Measurements from ENCODE around the gene EIF3K.
A peak's percentile ranks its signal among the peaks of the same experiment; 100 is the strongest.
"Not testable (repeated sequence)": the region's sequence is repeated elsewhere in the genome, so short reads cannot be mapped to it uniquely, and the experiment has no call there.

The EIF3K gene

DNA sequence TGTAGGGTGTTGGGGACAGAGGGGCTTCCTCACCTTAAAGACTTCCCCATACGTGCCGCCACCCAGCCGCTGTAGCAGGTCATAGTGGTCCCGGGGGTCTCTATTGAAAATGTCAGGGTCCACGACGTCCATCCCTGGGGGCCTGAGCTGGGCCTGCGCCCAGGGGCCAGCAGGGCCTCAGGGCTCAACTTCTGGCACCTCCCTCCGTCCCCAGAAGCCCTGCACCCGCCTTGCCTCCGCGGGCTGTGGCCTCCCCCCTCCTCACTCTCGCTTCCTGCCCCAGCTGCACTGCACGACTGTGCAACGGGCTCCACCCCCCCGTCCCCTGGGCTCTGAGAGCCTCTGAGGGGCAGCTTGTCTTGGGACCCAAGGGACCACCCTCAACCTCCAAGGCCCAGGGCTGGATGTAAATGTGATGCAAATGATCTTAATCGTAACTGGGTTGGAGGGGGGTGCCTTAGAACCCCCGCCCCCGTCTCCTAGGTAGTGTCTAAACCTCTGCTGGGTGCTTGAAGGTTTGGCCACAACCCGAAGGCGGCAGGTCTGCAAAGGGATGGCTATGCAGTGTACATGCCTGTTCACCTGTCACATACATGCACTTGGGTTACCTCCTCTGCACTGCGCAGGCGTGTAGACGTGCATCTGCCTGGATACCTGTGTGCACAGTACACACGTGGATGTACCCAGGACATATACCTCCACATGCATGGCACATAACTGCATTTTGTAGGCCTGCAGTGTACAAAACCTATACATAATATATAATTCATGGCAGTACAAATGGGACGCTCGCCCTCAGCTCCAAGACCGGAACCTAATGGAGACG lies 1.0 kb upstream of the EIF3K start, which contains the start of gene MAP4K1:
MAP4K1 (minus strand) TSS at position 190 of the 826 bp plus-strand sequence; CDS start at position 132, 58 bp downstream.
- DNase-seq (ENCODE audit: low read depth in 3 of 3), result peak; percentile 39 to 47 (median 45)

DNA sequence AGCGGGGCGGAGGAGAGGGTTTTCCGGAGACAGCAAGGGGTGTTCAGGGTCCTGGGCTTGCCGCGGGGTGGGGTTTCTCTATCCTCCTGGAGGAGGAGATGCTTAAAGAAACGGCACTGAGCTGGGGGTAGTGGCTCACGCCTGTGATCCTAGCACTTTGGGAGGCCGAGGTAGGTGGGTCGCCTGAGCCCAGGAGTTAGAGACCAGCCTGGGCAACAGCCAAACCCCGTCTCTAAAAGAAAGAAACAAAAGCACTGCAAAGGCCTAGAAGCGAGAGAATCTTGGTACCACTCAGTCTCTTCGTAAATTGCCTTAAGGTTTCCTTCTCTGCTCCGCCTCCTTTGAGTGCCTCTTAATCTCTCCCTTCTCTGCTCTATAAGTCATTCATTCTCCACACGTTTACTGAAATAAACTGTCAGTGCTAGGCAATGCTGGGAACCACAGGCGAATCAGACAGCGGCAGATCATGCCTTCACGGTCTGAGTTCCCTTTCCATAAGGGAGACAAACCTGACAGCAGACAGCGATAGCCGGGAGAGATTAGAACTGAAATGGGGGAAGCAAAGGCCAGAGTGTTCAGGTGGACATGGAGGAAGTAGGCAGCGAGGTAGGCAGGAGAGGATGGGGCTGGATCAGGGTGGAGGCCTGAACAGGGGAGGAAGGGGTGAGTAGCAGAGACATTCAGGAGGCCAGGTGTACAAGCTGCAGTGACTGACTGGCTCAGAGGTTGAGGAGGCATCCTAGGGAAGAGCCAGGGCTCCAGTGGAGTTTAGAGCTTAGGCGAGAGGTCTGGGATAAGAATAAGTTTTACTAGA lies 580 bp downstream of the EIF3K start:
- no peak for DNase-seq (ENCODE audit: low read depth in 3 of 3)

DNA sequence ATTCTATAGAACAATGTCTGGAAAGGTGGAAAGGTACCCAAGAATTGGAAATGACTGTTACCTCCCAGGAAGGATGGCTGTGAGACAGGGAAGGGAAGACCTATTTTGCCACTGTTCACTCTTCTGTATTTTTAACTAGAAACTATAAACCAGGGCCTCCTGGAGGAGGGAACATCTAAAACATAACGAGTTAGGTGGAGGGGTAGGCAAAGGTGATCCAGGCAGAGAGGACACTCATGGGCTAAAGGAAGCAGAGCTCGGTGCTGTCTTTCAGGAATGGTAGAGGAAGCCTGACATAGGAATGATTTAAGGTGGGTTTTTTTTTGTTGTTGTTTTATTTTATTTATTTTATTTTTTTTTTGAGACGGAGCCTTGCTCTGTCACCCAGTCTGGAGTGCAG lies 5.8 kb downstream of the EIF3K start:
- no peak for DNase-seq (ENCODE audit: low read depth in 3 of 3)

DNA sequence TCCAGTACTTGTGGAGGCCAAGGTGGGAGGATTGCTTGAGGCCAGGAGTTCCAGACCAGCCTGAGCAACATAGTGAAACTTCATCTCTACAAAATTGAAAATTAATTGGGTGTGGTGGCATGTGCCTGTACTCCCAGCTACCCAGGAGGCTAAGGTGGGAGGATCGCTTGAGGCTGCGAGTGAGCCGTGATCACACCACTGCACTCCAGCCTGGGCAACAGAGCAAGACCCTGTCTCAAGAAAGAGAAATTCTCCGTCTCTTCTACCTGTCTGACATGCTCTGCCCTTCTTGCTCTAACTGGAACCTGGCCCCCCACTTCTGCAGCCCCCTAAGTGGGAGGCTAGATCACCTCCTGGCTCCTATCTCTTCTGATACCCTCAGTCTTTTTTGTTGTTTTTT lies 7.4 kb downstream of the EIF3K start:
- no peak for DNase-seq (ENCODE audit: low read depth in 3 of 3)

DNA sequence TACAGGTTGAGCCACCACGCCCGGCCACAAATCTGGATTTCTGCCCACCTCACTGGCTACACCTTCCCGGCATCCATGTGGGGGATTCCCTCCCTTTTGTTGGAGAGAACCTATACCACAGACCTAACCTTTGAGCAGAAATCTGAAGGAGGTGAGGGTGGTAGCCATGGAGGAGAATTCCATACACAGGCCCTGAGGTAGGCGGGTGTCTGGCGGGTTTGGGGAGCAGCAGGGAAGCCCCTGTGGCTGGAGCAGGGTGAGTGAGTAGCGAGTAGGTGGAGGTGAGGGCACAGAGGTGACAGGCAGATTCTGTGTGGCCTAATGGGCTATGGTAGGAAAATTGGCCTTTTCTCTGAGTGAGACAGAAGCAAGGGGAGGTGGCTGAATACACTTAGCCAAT lies 10.6 kb downstream of the EIF3K start:
- no peak for DNase-seq (ENCODE audit: low read depth in 3 of 3)

- DNase-seq (ENCODE audit: low read depth in 3 of 3), result not testable (repeated sequence)
Measured at GRCh38 chr19:38631301-38631700, 12.3 kb downstream of the EIF3K start.

DNA sequence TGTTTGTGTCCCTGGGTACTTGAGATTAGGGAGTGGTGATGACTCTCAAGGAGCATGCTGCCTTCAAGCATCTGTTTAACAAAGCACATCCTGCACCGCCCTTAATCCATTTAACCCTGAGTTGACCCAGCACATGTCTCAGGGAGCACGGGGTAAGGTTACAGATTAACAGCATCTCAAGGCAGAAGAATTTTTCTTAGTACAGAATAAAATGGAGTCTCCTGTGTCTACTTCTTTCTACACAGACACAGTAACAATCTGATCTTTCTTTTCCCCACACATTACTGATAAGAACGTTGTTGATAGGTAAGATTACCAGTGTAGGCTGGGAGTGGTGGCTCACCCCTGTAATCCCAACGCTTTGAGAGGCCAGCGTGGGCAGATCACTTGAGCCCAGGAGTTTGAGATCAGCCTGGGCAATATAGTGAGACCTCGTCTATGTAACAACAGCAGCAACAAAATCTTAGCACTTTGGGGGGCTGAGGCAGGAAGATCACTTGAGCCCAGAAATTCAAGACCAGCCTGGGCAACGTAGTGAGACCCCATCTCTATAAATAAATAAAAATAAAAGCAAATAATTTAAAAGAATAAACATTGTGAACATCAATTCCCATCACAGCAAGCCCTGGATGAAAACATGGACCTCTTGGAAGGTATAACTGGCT lies 13.0 kb downstream of the EIF3K start:
- DNase-seq (ENCODE audit: low read depth in 3 of 3), result not testable (repeated sequence)

GRCh38 chr19:38632476-38633213 lies 13.7 kb downstream of the EIF3K start:
- no peak for DNase-seq (ENCODE audit: low read depth in 3 of 3)

DNA sequence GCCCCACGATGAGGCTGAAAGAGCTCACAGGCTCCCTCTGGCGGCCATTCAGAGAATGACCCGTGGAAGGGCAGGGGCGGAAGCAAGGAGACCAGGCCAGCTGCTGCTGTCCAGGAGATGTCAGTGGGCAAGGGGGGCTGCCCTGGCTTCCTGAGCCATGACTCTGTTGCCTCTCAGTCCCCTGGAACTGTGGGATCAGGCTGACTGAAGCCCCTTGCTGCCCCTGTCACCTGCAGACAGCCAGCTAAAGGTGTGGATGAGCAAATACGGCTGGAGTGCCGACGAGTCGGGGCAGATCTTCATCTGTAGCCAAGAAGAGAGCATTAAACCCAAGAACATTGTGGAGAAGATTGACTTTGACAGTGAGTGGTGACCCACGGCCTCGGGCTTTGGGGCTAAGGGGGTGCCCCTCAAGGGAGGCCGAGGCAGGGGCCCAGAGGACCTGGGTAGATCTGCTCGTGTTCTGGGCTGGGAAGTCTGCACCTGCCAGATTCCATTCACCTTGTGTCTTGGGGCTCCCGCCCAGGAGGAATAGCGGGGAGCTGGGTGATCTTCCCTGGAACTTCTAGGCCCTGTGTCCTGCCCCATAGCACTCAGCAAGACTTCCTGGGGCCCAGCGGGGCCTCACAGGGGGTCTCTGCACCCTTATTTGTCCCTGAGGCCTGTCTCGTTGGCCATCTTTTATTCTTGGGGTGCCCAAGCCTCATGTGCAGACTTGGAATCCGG lies 15.9 kb downstream of the EIF3K start:
- DNase-seq (ENCODE audit: low read depth in 3 of 3), result peak; percentile 50 to 54 (median 54)

- no peak for DNase-seq (ENCODE audit: low read depth in 3 of 3)
Measured at GRCh38 chr19:38635483-38636399, 16.8 kb downstream of the EIF3K start.

DNA sequence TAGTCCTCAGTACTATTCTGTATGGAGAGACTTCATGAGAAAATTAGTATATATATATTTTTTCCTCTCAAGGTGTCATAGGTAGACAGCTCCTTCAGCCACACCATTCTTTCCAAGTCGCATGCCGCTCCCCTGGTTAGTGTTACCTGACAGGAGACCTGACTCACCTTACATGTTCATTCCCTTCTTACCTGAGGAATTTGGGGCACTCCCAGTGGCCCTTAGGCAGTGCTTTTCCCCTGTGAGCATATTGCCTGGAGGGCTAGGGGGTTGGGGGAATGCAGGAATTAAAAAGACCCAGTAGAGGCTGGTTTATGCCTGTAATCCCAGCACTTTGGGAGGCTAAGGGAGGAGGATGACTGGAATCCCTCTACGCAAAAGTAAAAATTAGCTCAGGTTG lies 19.5 kb downstream of the EIF3K start:
- no peak for DNase-seq (ENCODE audit: low read depth in 3 of 3)

DNA sequence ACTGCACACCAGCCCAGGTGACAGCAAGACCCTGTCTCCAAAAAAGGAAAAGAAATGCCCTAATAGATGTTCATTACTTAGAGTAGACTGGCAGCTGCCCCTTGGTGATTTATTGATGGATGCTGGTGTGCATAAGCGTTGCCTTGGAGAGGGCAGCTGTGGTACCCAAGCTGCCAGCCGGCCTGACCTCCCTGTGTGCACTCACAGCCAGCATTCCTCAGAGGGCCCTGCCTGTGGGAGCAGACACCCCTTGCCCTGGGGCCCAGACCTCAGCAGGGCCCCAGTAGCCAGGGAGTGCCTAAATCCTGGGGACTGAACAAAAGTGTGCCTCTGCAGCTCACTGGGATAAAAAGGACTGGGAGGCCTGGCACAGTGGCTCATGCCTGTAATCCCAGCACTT lies 20.7 kb downstream of the EIF3K start:
- no peak for DNase-seq (ENCODE audit: low read depth in 3 of 3)

DNA sequence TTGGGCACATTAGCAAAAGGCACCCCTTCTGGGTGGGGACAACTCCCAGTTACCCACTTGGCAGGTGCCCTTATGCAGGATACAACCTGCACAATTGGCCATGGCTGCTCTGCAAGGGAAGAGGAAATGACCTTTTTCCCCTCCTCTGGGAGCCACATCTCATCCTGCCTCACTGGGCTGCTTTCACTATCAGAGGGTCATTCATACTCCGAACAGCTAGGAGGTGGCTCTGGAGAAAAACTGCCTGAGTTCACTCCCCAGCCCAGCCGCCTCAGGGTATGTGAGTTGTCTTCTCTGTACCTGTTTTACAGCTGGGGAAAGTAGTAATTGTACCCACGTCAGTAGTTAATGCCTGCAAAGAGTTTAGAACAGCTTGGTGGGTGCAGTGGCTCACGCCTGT lies 21.4 kb downstream of the EIF3K start:
- no peak for DNase-seq (ENCODE audit: low read depth in 3 of 3)

DNA sequence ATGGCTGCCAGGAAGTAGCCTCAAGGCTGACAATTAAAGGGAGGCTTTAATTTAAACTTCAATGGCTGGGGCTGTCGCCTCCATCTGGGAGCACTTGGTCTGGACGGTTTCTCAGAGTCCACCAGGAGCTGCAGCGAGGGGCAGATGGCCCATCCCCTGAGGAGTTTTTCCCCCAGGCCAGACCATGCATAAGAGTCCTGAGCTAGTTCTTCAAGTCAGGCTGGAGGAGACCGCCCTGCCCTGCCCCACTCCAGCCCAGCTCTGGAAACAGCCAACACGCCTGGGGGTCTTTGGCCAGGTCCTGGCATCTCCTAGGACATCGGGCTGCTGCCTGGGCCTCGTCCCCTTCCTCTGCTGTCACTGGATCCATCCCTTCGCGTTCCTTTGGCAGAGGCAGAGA lies 23.2 kb downstream of the EIF3K start:
- DNase-seq (ENCODE audit: low read depth in 3 of 3), result no peak

- no peak for DNase-seq (ENCODE audit: low read depth in 3 of 3)
Measured at GRCh38 chr19:38644719-38645118, 25.7 kb downstream of the EIF3K start.

GRCh38 chr19:38647368-38647965 lies 28.5 kb downstream of the EIF3K start, which contains the start of gene ACTN4:
Gene ACTN4, plus strand, starts transcription at chr19:38647649. Its CDS starts 97 bp downstream, at chr19:38647746.
- DNase-seq (ENCODE audit: low read depth in 3 of 3), result peak; percentile 99 to 100 (median 100)

GRCh38 chr19:38647966-38648768 lies 29.2 kb downstream of the EIF3K start:
- no peak for DNase-seq (ENCODE audit: low read depth in 3 of 3)

DNA sequence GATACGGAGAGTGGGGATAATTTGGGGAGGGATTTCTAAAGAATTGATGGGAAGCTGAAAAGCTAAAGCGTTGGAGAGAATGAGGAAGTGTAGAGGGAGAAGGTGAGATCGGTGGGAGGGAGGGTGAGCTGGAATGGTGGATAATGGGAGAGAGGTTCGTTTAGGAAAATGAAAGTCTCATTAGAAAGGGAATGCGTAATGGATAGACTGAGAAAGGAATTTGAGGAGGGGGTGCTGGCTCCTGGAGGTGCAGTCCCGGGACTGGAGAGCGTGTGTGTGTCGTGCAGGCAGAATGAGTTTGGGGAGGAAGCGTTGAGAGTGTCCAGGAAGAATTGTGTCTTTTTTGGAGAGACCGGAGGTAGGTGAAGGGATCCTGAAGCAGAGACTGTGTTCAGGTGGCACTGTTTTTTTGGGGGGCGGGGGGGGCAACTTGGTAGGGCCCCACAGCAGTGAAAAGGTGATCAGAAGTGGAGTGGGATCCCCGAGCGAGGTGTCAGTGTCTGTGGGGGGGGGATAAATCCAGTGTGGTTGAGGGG lies 29.8 kb downstream of the EIF3K start:
- no peak for DNase-seq (ENCODE audit: low read depth in 3 of 3)

All from stimulated activated CD4-positive, alpha-beta T cell treated with anti-CD3 and anti-CD28 coated beads, TNF-alpha, amount 100 ng/mL, for 4 hours (primary cell).